Ureter (tissue), 1 donor: ENCODE measurements around the gene TSPAN14. TPM values are rescaled to one million over a fixed set of nuclear protein-coding genes. Genes with fewer than 3 reads are reported as not detected.
A peak's percentile ranks its signal among the peaks of the same experiment; 100 is the strongest.

ENCODE experiments used
- DNase-seq: peaks from one replicate; pipeline ENCODE4 v3.0.0-alpha.2; 2020; ENCODE audit warnings: low spot score
- total RNA-seq: library from RNA; stranded (reverse); gene quantifications from one replicate; pipeline ENCODE4 v1.2.4, GENCODE V29; 2023
- donor health status: DM: yes; HTN: yes; CAD: no.

TSPAN14 gene
- total RNA-seq, 1 donor from 2014 or later: 177 TPM

DNA sequence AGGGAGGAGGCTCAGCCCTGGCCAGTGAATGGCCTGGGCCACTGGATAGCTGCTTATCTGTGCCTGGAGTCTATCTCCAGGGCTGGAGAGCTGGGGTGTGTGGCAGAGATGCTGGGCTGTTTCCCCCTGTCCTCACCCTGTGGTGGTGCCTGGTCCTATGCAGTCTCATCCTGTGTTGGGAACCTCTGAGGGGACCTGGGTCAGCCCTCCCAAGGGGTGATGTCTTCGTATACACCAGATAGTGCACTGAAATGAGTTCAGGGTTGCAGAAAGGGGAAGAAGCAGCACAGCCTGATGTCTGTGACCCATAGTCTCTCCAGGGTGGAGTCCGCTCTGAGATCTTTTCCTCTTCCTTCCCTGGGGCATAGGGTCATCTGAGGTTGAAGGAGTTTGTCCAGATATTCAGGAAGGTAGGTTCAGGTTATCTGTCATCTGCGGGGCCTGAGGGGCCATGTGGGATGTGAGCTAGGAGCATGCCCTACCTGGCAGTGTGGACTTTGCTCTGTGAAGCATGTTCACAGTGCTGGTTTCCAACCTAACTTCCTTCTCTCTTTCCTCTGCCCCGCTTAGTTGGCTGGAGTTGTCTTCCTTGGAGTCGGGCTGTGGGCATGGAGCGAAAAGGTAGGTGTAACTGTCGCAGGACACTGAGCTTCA lies 50.2 kb downstream of the TSPAN14 start:
- DNase-seq: no peak

DNA sequence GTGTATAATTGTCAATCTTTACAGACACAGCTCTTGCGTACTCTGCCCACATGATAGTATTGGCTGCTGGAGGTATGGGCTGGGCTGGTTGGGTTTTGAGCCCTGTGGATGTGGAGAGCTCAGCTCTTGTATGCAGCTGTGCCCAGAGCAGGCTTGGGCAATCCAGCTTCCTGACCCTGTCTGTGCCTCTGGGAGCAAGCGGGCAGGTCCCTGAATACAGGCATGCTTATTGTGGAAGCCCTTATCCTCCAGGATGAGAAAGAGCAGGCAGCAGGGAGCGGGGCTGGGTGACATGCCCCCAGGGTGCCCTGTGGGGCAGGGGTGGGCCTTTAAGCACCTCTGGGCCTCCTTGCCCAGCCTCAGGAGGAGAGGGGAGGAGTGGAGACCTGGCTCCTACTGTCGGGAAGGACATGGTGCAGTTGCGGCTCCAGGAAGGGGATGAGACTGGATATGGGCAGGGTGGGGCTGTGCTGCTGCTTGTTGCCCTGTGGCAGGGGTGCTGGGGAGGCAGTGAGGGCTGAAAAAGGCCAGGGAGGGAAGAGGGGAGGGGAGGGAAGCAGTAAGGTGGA lies 50.9 kb downstream of the TSPAN14 start:
- no peak for DNase-seq

DNA sequence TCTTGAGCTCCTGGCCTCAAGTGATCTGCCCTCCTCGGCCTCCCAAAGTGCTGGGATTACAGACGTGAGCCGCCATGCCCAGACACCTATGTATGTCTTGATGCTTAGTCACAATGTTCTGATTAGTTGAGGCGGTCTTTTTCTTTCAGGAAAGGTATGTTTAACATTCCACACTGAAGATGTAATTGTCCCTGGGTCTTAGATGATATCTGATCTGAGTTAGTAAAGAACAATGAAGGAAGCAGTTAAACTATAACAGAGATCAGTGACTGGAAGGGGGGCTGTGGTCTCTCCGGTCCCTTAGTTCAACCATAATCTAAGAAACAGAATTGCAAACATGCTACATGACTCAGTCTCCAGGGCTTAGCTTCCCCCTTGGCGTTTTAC lies 52.1 kb downstream of the TSPAN14 start:
- no peak for DNase-seq

DNA sequence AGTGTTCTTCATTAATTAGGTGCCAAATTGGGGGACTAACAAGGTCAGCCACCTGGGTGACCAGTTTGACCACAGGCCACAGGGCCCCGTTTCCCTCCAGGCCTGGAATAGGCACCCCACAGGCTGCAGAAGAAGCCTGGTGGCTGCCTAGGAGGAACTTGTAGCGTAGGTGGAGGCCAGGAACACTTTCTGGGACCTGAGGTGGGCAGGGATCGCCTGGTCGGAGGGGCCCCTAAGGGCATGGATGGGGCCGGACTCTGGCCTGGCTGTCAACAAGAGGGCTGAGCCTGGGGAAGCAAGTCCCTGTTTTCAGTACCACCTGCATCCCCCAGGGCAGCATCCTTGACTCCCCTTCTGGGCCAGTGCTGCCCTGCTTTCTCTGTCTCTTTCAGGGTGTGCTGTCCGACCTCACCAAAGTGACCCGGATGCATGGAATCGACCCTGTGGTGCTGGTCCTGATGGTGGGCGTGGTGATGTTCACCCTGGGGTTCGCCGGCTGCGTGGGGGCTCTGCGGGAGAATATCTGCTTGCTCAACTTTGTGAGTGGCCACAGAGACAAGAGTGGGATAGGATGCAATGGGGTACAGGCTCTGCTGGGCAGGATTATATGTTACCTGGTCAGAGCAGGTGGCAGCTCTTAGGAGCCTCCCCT lies 52.9 kb downstream of the TSPAN14 start:
- no peak for DNase-seq

DNA sequence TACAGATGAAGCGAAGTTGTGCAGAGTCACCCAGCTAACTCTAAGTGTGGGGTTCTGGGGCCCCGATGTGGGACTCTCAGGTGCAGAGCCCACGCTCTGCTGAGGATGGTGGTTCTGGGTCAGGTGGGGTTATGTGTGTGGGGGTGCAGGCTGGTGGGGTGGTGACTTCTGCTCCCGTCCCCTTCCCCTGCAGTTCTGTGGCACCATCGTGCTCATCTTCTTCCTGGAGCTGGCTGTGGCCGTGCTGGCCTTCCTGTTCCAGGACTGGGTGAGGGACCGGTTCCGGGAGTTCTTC lies 54.9 kb downstream of the TSPAN14 start:
- DNase-seq: no peak

DNA sequence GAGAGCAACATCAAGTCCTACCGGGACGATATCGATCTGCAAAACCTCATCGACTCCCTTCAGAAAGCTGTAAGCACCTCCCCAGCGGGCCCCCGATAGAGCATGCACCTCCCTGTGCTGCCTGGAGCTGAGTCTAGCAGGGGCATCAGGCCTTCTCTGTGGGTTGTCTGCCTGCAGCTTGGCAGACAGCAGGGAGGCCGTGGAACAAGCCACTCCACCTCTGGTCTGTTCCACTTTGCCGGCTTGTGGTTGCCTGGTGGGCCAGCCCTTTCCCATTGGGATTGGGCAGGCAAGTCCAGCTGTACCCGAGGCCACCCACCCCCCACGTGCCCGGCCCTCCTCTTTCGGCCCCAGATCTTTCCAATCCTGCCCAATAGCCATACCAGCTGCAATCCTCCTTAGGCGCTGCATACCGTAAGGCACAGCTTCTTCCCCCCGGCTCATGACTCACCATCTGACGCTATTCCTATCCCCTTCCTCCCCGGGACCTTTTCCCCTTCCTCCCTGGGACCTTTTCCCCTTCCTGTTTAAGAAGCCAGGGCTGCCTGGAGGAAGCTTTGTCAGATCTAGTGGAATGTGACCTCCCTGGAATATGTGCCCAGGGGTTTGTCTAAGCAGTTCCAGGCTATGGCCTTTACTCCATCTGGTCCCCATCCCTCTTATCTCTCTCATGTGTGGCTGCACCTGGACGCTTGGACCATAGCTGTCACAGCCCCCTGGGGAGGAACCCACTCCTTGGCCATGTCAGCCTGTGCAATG lies 55.5 kb downstream of the TSPAN14 start:
- DNase-seq: peak; percentile 41

DNA sequence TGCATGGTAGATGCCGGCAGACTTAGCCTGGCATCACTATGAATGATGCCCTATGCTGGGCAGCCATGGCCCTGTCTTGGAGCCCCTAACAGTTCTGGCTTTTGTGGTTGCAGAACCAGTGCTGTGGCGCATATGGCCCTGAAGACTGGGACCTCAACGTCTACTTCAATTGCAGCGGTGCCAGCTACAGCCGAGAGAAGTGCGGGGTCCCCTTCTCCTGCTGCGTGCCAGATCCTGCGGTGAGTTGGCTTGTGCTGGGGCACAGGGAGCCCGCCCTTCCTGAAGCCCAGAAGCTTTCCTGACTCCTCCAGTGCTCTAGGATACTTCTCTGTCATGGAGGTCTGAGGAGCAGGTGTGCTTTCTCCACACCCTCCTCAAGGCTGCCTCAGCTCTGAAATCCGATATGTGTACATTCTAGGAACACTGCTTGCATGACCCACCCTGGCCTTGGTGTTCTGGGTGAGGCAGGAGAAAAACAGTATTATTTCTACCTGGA lies 58.0 kb downstream of the TSPAN14 start:
- no peak for DNase-seq

DNA sequence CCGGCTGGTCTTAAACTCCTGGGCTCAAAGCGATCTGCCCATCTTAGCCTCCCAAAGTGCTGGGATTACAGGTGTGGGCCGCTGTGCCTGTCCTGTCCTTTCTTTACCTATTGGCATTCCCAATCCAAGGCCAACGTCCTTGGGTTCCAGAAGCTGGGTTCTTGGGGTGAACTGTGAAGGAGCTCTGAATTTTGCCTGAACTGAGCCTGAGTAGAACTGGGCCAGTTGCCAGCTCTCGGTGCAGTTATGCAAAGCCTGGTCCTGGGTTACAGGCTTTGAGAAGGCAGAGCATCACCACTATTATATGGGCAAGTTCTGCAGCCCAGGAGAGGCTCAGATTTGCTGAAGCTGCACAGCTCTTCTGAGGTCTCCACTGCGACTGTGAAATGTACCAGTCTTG lies 59.0 kb downstream of the TSPAN14 start:
- no peak for DNase-seq

DNA sequence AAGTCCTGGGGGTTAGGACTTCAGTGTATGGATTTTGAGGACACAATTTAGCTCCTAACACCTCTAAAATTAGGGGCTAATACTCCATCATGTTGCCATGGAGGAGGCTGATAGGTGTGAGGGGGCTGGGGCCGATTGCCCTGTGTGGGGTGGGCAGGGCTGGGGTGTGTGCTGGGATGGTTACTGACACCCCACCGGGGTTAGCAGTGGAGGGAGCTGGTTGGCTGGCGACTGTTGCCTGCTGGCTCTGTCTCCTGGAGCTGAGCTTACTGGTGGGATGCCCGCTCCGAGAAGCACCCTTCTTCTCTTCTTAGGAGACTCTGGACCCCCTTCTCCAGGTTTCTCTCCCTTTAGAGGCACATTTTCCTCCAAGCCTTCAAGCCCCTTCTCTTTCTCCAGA lies 61.4 kb downstream of the TSPAN14 start:
- no peak for DNase-seq

DNA sequence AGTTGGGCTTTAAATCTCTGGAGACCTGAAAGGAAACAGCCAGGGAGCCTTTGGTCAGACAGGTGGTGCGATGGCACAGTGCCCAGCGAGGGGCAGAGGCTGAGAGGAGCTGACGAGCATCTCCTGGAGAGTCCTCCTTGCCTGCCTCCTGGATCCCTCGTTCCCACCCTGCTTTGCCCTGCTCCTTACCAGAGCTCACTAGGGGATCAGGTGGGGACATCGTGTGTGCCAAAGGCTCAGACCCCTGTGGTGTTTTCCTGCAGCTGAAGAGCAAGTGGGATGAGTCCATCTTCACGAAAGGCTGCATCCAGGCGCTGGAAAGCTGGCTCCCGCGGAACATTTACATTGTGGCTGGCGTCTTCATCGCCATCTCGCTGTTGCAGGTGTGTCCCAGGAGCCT lies 61.8 kb downstream of the TSPAN14 start:
- DNase-seq: no peak

DNA sequence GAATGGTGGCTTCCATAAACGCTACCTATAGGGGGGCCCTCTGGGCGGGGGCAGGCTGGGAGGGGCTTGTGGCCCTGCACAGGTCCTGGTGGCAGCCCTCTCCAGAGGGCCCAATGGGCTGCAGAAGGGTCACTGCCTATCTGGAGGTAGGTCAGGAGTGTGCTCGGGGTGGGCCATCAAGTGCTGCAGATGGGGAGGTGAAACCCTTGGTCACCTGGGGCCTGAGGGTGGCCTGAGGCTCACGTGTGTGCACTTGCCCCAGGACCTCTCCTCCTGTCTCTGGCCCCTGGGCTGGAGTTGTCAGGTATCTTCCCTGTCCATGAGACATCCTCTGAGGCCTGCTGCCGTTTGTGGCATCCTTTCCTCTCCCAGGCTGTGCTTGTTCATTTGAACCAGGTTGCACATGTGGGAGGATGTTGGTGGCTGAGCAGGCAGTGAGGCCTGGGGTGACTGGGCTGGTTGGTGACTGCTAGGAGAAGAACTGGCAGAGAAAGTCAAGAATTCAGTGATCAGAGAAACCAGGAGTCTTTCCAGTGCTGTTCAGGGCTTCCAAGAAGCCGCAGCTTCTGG lies 62.5 kb downstream of the TSPAN14 start:
- DNase-seq: no peak

DNA sequence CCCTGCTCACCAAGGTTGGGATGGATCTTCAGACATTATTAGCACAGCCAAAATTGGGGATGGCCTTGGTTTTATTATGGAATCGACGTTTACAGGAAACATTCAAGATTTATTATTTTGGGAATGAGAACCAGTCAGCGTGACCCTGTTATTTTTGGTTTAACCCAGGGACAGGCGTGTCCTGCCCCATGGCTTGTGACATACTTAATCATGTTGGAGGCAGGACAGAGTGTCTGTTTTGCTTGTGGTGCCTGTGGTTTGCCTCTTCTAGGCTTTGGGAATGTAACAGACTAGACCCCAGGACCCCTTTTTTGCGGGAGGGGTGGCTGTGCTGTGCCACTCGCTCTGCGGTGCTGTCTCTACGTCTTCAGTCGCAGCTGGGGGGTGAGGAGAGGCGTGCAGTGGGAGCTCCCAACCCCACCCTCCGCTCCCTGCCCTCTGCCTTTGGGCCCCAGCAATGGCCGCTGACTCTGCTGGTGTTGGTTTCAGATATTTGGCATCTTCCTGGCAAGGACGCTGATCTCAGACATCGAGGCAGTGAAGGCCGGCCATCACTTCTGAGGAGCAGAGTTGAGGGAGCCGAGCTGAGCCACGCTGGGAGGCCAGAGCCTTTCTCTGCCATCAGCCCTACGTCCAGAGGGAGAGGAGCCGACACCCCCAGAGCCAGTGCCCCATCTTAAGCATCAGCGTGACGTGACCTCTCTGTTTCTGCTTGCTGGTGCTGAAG lies 63.5 kb downstream of the TSPAN14 start:
- DNase-seq: no peak

DNA sequence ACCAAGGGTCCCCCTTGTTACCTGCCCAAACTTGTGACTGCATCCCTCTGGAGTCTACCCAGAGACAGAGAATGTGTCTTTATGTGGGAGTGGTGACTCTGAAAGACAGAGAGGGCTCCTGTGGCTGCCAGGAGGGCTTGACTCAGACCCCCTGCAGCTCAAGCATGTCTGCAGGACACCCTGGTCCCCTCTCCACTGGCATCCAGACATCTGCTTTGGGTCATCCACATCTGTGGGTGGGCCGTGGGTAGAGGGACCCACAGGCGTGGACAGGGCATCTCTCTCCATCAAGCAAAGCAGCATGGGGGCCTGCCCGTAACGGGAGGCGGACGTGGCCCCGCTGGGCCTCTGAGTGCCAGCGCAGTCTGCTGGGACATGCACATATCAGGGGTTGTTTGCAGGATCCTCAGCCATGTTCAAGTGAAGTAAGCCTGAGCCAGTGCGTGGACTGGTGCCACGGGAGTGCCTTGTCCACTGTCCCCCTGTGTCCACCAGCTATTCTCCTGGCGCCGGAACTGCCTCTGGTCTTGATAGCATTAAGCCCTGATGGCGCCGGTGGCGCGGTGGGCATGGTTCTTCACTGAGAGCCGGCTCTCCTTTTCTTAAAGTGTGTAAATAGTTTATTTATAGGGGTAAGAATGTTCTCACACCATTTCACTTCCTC lies 64.2 kb downstream of the TSPAN14 start:
- no peak for DNase-seq

DNA sequence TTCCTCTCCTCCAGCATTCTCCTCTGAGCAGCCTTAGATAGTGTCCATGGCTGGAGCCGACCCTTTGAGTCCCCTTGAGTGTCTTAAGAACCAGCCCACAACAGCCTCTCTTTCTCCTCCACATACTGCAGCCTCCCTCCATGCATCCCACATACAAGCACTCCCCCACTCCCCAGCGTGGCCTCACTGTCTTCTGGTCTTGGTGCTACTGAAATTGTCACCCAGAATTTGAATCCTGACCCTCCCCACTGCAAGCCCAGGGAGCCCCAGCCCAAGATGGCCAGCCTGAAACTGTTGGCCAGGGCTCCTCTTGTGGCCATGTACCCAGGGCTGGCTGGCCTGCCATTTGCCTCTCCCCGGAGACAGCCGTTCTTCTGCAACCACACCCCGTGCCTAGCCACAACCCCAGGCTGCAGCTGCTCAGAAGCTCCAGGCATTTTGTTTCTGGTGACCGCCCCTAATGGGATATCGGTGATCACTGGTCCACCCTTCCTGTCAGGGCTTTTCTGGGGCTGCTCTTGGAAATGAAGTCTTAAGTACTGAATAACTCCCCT lies 64.8 kb downstream of the TSPAN14 start:
- DNase-seq: no peak

DNA sequence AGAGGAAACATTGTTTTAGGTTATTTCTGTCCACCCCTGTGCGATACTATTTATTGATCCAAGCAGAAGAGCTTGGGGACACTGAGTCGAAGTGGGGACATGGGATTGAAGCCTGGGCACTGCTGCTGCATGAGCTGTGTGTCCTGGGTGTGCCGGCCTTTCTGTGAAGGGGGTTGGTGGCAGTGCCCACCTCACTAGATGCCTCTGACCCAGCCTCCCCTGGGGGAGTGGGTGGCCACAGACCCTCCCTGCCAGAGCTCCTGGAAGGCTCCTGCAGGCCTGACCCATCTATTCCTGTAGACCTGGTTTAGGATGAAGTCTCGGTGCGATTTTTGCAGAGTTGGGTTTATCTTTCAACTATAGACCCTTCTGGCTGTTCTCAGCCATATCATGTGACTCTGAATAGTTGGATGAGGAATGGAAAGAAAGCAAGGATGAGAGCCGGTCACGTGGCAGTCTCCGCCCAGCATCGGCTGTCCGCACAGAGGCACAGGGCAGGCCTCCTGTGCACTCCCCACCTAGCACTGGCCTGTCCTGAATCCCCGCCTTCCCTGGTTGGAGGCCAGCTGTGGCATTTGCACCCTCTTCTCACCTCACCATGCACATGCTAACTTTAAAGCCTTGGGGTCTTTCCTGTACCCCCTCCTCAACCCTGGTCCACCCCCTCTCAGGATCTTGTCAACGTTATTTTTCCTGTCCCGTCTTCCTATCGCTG lies 66.0 kb downstream of the TSPAN14 start:
- DNase-seq: no peak

DNA sequence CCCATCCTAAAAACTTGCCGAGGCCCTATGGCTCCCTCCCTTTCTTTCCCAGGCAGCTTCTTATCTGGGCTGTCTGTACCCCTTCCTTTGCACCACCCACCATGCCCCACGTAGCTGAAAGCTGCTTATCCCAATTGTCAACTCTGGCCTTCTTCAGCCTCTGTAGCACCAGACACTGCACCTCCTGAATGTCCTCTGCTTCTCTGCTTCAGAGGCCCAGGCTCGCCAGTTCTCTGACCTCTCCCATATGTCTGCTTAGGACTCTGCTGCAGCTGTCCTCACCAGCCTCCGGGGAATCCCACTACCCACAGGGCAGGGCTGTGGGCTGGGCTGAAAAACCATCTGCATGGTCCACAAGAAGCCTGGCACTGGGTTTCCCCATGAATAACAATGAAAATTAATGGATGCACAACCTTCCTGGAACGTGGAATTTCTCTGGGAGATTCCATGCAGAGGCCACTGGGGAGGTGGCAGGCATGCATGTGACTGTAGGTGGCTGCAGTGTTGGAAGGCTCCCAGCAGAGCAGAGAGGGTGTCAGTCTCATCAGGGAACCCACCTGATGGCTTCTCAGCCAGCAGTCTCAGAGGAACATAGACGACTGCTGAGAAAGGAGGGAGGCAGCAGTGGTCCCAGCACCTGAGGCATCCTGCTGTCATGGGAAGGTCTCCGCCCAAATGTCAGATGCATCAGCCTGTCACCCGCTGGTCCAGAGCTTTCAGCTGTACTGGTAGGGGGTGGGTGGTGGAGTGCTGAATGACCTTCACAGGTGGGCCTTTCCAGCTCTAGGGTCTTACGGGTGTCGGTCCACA lies 66.8 kb downstream of the TSPAN14 start:
- no peak for DNase-seq

DNA sequence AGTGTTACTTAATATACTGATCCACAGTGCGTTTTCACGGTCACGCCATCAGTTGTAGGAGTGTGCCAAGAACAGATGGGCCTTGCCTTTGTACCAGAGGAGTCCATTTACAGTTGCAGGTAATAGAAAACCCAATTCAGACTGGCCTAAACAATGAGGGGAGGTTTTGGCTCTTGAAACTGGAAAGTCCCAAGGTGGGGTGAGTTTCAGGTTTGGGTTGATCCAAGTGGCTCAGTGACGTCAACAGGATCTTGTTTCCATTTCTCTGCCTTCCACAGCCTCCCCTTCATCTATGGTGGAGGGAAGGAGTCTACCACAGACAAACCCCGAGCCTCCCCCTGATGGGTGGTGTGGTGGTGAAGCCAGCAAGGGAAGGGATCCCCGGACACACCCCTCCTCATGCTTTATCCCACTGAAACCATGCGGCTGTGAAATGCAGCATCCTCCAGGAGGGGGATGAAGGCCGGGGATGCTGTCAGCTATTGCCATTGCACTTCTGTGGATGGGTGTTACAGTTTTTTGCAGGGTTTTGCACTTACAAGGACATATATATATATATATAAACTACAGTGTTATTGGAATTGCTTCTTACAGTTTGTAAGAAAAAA lies 68.8 kb downstream of the TSPAN14 start:
- DNase-seq: no peak

DNA sequence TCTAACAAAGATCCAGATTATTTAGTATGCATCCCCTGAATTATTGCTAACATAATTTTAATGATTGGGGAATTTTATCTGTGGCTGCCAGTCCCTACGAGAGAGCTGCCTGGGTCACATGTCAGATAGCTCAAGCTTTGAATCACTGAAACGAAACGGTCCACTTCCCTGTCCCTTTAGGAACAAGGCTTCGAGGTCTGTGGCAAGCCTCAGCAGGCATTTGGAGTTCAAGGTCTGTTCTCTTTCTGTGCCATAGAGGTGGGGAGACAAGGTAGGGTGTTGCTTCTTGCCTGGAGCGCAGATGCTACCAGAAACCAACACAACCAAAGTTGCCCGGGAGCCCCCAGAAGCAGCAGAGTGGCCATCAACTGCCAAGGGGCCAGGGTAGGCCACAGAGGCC lies 69.7 kb downstream of the TSPAN14 start:
- no peak for DNase-seq
